HepG2 (cell line): ENCODE results near the gene MRM3. TPM values are rescaled to one million over a fixed set of nuclear protein-coding genes. Genes with fewer than 3 reads are reported as not detected.

Source experiments
- AGO2 ChIP-seq: fragments of 200-400 bp; formaldehyde crosslinking; optimal IDR thresholded peaks from 2 replicates; pipeline ENCODE3; 2017; ENCODE audit warnings: mild to moderate bottlenecking, low read depth, low read length, moderate library complexity
- CENPBD1 ChIP-seq: sonication (generic); formaldehyde crosslinking; IDR thresholded peaks from 2 replicates; pipeline ENCODE4 v1.8.0; 2022; ENCODE audit warnings: missing genetic modification reagents, low read depth, mild to moderate bottlenecking, borderline replicate concordance
- CSRNP1 ChIP-seq: sonication (generic); formaldehyde crosslinking; IDR thresholded peaks from 2 replicates; pipeline ENCODE4 v1.8.1; 2023; ENCODE audit warnings: mild to moderate bottlenecking, missing genetic modification reagents
- DMAP1 ChIP-seq: IDR thresholded peaks from 2 replicates; pipeline ENCODE4 v1.6.1; 2016
- FOXA3 ChIP-seq: IDR thresholded peaks from 2 replicates; pipeline ENCODE4 v1.6.1; 2016; ENCODE audit warnings: missing genetic modification reagents, missing compliant biosample characterization
- HOMEZ ChIP-seq: IDR thresholded peaks from 2 replicates; pipeline ENCODE4 v1.6.1; 2016; ENCODE audit warnings: low read depth
- HOXA7 ChIP-seq: sonication (generic); formaldehyde crosslinking; IDR thresholded peaks from 2 replicates; pipeline ENCODE4 v1.8.1; 2022; ENCODE audit warnings: mild to moderate bottlenecking, missing genetic modification reagents, moderate library complexity
- KLF9 ChIP-seq: IDR thresholded peaks from 2 replicates; pipeline ENCODE4 v1.6.1; 2016; ENCODE audit warnings: low read depth
- MAFK ChIP-seq, 2 experiments: IDR thresholded peaks in 1 of 2; conservative IDR thresholded peaks in 1 of 2; 2 replicates each; pipeline ENCODE4 v1.6.1; 2011; ENCODE audit warnings: improper control_type of control experiment in 2 of 2, low read length in 2 of 2
- SP4 ChIP-seq: sonication (generic); formaldehyde crosslinking; IDR thresholded peaks from 2 replicates; pipeline ENCODE4 v1.8.1; 2023; ENCODE audit warnings: mild to moderate bottlenecking, missing genetic modification reagents
- ZNF230 ChIP-seq: sonication (generic); formaldehyde crosslinking; IDR thresholded peaks from 2 replicates; pipeline ENCODE4 v1.4.0; 2020; ENCODE audit warnings: mild to moderate bottlenecking, missing genetic modification reagents
- ZNF335 ChIP-seq: sonication (generic); formaldehyde crosslinking; IDR thresholded peaks from 2 replicates; pipeline ENCODE4 v1.4.0; 2020; ENCODE audit warnings: missing genetic modification reagents
- ZNF770 ChIP-seq: sonication (generic); formaldehyde crosslinking; IDR thresholded peaks from 2 replicates; pipeline ENCODE4 v1.5.0; 2020; ENCODE audit warnings: mild to moderate bottlenecking, missing genetic modification reagents
- polyA plus RNA-seq, 8 experiments: library from polyadenylated mRNA; depleted of rRNA in 3 of 8; stranded (reverse) in 7 of 8; unstranded in 1 of 8; fragments of >200 nt; fragmentation: Illumina TruSeq in 4 of 8; extraction: Trizol in 4 of 8; gene quantifications; 2 replicates each; pipeline versions ENCODE4 v1.2.1 to v1.2.3, GENCODE V29; 2011 to 2016; ENCODE audit warnings: low read depth in 4 of 8, missing spikeins in 1 of 8, mixed read lengths in 1 of 8; ENCODE audit not compliant: insufficient read depth in 1 of 8
- total RNA-seq, 5 experiments: library from RNA; depleted of rRNA; stranded (reverse); fragments of >200 nt; fragmentation: Illumina TruSeq; extraction: Trizol; gene quantifications; 2 replicates each; pipeline ENCODE4 v1.2.3, GENCODE V29; 2016; ENCODE audit warnings: low read depth in 1 of 5
- TF ChIP-seq, protein P1 (sequence below), 2 experiments: fragments of 450-650 bp in 1 of 2; sonication (generic) in 1 of 2; formaldehyde crosslinking in 1 of 2; IDR thresholded peaks; 2 replicates each; pipeline versions ENCODE4 v1.6.1 to v1.8.0; 2016 to 2022; ENCODE audit warnings: antibody characterized with exemption in 1 of 2, mild to moderate bottlenecking in 1 of 2, missing genetic modification reagents in 1 of 2

MRM3 gene
- total and polyA plus RNA-seq, 2 of the 13 experiments (the other 11 are each of a cell fraction or from before 2014, with no cell fraction given), result 12.3 to 25.5 TPM

DNA sequence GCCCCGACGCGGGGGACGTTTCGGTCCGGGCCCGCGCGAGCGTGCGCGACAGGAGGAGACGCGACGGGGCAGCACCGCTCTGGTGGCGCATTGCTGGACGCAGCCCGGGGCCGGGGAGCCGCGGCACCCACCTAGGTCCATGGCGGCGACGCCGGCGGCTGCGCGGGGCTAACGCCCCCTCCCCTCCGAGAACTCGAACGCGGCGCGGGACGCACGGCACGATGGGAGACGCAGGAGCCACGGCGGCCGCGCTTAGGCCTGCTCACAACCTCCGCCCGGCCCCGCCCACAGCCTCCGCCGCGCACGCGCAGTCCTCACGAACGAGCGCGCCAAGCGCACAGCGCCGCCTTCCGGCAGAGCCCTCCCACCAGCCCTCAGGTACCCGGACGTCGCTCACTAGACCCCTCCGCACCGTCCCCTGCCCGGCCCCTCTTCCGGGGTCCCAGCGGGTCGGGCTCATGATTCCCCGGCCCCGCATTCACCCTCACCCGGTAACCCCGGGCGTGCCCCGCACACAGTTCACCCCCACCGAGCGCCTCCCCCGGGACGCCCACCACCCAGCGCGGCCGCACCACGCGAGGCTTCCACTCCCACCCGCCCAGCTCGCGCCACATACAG is 30.0 kb upstream of the MRM3 start, which contains the start of gene GEMIN4 (continued):
- TF ChIP-seq, protein P1, sequence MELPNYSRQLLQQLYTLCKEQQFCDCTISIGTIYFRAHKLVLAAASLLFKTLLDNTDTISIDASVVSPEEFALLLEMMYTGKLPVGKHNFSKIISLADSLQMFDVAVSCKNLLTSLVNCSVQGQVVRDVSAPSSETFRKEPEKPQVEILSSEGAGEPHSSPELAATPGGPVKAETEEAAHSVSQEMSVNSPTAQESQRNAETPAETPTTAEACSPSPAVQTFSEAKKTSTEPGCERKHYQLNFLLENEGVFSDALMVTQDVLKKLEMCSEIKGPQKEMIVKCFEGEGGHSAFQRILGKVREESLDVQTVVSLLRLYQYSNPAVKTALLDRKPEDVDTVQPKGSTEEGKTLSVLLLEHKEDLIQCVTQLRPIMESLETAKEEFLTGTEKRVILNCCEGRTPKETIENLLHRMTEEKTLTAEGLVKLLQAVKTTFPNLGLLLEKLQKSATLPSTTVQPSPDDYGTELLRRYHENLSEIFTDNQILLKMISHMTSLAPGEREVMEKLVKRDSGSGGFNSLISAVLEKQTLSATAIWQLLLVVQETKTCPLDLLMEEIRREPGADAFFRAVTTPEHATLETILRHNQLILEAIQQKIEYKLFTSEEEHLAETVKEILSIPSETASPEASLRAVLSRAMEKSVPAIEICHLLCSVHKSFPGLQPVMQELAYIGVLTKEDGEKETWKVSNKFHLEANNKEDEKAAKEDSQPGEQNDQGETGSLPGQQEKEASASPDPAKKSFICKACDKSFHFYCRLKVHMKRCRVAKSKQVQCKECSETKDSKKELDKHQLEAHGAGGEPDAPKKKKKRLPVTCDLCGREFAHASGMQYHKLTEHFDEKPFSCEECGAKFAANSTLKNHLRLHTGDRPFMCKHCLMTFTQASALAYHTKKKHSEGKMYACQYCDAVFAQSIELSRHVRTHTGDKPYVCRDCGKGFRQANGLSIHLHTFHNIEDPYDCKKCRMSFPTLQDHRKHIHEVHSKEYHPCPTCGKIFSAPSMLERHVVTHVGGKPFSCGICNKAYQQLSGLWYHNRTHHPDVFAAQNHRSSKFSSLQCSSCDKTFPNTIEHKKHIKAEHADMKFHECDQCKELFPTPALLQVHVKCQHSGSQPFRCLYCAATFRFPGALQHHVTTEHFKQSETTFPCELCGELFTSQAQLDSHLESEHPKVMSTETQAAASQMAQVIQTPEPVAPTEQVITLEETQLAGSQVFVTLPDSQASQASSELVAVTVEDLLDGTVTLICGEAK (IDR thresholded peaks at IDR 0.05), result no peak
- TF ChIP-seq, protein P1 (CRISPR knock-in tag; IDR thresholded peaks at IDR 0.05), result peak; percentile 19; the same call in 1 of the 2 replicates
- TF ChIP-seq DMAP1 (CRISPR knock-in tag) (peak; percentile 76), ZNF770 (CRISPR knock-in tag) (no peak), FOXA3 (0 out of 2 replicates have a peak, but pooled peaks have one; percentile 7), CSRNP1 (CRISPR knock-in tag) (peak; percentile 80; the same call in 1 of the 2 replicates), AGO2 (peak; percentile 11), ZNF335 (CRISPR knock-in tag) (no peak), SP4 (CRISPR knock-in tag) (peak; percentile 64), HOXA7 (CRISPR knock-in tag) (no peak), HOMEZ (no peak), CENPBD1 (no peak; the same call in 1 of the 2 replicates), KLF9 (CRISPR knock-in tag) (no peak), MAFK (conservative IDR thresholded peaks at IDR 0.05 in 1 of 2, IDR thresholded peaks at IDR 0.05 in 1 of 2; ENCODE audit: low read length in 2 of 2) (no peak), ZNF230 (CRISPR knock-in tag) (peak; percentile 61; the same call in 1 of the 2 replicates)
